T-helper 1 cell (primary cell): ENCODE measurements around the gene WDFY3.

Source experiments
- DNase-seq, 5 donors: peaks; one replicate each; pipeline ENCODE4 v3.0.0-alpha.2; 2012 to 2020

The WDFY3 gene

DNA sequence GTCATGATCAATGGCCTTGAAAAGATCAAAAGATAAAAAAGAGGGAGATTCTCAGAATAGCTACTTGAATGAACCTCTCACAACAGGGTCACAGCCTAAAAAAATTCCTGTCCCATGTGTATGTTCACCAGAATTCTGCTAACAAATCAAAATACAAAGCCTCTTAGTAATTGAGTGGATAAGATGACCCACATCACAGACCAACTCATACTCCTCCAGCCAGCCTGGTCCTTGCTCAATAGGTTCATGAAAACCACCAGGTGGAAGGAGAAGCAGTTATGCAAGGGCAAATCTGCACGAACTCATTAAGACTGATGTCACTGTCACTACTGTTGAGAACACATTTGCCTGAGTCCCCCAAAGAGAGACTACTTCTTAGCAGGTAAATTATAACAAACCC, 21.5 kb downstream of the WDFY3 start:
- no peak for DNase-seq

DNA sequence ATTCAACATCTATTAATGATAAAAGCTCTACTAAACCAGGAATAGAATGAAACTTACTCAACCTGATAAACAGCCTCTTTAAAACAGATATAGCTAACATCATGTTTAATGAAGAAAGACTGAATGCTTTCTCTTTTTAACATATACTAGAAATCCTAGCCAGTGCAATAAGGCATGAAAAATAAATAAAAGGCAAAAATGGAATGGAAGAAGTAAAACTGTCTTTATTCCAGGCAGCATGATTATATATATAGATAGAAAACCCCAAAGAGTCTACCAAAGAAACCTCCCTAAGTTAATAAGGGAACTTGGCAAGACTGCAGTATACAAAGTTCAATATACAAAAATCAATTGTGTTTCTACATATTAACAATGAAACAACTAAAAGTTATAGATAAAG, 25.5 kb downstream of the WDFY3 start:
- no peak for DNase-seq

DNA sequence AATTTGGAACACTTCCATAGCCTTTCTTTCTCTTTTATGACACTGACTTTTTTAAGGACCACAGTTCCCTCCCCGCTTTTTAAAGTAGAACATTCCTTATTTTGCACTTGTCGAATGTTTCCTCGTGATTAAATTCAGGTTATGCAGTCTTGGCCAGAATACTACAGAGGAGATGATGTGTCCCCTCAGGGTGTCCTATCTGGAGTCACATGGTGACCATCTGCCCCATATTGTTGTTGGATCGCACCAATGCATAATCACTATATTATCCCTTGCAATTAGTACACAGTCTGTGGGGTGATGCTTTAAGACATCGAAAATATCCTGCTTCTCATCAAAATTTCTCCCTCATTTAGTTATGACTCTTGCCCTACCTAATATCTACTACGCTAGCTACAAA, 27.4 kb downstream of the WDFY3 start:
- no peak for DNase-seq

DNA sequence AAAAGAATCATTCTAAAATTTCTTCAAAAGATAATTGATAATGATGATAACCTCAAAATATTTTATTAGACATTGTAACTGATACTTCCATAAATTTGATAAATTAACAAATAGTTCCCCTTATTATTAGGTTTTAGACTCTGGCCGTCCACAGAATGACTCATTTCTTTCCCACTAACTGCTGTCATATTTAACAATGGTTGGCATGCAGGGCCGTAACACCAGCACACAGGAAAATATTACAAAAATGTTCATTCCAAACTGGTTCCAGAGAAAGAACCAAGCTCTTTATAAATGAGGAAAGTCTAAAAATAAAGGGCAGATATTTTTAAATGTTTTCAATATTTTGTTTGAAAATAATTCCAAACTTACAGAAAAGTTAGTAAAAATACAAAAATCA, 28.2 kb downstream of the WDFY3 start:
- no peak for DNase-seq

DNA sequence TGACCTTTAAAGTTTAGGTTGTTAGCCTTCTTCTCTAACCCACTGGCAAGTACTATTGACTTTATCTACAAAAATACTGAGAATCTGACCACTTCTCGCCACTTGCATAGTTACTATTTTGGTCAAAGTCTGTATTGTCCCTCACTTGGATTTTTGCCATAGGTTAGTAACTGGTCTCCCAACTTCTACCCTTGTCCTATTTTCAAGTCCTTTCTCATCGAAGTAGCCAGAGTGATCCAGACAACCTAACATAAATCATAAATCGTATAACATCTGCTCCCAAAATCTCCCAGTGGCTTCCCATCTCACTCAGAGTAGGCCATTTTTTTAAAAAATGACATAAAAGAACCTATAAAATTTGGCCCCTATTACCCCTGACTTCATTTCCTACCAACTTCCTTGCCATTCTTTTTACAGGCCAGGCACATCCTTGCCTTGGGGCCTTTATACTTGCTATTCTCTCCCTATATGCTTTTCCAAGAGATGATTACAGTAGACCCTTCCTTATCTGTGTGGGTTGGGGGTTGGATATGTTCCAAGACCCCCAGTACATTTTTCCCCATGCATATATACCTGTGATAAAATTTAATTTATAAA, 29.0 kb downstream of the WDFY3 start:
- DNase-seq = no peak

DNA sequence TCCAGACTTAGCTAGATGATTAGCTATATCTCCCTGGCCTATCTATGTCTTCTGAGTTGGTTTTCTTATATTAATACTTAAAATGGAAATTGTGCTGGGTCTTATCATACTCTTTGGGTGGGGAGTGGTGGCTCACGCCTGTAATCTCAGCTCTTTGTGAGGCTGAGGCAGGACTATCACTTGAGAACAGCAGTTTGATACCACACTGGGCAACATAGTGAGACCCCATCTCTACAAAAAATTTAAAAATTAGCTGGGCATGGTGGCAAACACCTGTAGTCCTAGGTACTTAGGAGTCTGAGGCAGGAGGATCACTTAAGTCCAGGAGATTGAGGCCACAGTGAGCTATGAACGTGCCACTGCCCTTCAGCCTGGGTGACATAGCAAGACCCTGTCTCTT, 30.4 kb downstream of the WDFY3 start:
- no peak for DNase-seq

DNA sequence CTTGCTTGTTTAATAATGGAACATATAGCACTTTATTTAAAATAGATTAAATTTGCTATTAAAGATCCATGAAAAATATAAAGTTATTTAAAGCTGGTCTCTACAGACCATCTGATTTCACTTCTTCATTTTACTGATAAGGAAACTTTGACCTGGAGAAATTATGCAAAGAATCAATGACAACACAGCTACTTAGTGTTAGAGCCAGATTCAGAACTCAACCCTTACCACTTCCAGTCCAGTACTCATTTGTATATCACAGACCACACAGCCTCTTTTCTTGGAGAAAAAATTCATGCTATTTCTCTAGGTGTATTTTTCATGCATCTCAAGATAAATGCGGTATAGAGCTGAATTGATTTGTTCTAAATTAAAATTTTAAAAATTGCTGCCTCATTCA, 34.0 kb downstream of the WDFY3 start:
- no peak for DNase-seq

DNA sequence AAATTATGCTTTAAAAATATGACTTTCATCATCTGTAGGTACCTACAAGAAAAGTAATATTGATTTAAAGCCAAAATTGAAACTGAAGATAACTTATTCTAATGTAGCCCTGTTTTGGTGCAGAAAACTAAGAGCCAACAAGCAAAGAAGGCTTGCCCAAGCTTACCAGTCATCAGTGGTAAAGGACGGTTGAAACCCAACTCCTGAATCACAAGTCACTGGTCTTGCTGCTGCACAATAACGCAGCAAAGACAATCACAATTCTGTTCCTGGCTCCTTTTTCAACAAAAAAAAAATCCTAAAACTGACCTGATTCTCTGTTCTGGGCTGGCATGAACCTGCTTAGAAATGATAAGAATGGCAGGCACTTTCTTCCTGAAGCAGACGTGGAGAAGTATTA, 34.5 kb downstream of the WDFY3 start:
- no peak for DNase-seq

DNA sequence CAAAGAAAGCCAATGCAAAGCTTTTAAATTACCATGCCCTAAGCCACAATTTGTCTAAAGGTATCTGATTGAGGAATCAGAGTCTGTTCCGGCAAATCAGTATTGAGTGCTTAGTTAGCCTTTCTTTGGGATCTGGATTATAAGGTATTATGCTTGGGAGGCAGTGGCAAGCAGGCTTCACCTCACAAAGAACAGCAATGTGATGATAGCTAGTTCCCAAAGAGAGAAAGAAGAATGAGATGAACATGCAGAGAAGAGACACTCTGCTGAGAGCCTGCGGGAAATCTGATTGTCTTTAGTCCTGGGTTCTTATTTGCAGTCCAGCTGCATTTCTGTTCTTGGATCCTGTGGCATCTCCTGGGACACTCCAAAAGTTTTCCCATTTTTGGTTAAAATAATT, 35.2 kb downstream of the WDFY3 start:
- DNase-seq = no peak

DNA sequence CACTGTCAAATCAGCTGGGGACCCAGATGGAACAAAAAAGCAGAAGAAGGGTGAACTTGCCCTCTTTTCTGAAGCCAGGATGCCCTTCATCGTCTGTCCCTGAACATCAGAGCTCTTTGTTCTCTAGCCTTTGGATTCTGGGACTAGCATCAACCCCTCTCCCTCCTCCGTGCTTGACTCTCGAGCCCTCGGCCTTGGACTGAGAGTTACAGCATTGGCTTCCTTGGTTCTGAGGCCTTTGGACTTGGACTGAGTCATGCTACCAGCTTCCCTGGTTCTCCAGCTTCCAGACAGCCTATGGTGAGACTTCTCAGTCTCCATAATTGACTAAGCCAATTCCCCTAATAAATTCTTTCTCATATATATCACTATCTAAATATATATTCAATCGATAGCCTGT, 38.4 kb downstream of the WDFY3 start:
- no peak for DNase-seq

DNA sequence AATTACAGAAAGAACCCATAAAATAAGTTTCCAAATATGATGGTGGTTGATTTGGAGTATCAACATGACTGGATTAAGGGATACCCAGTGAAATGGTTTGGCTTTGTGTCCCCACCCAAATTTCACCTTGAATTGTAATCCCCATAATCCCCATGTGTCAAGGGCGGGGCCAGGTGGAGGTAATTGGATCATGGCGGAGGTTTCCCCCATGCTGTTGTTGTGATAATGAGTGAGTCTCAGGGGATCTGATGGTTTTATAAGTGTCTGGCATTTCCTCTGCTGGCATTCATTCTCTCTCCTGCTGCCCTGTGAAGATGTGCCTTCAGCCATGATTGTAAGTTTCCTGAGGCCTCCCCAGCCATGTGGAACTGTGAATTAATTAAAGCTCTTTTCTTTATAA, 39.1 kb downstream of the WDFY3 start:
- no peak for DNase-seq

DNA sequence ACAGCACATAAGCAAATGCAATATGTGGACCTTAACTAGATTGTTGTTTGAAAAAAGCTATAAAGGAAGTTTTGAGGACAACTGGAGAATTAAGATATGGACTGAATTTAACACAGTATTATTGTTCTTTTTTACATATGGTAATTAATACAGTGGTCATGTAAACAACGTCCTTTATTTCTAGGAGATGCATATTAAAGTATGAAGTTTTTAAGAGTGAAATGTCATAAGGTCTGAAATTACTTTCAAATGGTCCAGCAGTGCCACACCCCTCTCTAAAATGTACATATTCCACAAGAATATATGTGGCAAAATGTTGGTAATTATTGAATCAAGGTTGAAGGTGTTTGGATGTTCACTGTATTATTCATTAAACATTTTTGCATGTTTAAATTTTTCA, 40.9 kb downstream of the WDFY3 start:
- DNase-seq = no peak

DNA sequence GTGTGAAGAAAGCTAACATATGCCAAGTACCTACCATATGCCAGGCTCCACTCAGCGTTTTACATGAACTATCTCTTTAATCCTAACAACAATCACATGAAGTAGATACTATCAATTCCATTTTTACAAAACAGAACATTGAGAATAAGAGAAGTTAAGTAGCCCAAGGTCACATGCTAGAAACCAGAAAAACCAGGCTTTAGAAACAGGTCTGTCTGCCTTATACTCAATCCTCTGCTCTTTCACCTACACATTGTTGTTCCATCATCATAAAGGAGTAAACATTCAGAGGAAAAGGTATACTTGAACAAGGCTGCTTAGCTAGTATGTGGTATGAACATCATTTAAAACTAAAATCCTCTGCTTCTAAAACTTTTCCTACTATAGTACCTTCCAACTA, 42.1 kb downstream of the WDFY3 start:
- no peak for DNase-seq

DNA sequence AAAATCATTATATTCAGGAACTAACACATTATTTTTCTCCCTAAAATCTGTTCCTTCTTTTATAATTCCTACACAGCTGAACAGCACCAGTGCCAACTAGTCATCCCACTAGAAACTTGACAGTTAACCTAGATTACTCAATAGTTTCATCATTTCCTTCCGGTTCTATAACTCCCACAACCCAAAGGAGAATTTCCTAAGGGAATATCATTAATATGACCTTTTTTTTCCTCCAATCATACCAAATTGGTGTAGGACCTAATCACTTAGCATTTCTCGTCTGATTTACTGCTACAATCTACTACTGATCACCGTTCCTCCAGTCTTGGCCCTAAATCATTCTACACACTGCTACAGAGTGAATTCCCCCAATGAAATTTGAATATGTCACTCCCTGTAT, 45.9 kb downstream of the WDFY3 start:
- DNase-seq = no peak

DNA sequence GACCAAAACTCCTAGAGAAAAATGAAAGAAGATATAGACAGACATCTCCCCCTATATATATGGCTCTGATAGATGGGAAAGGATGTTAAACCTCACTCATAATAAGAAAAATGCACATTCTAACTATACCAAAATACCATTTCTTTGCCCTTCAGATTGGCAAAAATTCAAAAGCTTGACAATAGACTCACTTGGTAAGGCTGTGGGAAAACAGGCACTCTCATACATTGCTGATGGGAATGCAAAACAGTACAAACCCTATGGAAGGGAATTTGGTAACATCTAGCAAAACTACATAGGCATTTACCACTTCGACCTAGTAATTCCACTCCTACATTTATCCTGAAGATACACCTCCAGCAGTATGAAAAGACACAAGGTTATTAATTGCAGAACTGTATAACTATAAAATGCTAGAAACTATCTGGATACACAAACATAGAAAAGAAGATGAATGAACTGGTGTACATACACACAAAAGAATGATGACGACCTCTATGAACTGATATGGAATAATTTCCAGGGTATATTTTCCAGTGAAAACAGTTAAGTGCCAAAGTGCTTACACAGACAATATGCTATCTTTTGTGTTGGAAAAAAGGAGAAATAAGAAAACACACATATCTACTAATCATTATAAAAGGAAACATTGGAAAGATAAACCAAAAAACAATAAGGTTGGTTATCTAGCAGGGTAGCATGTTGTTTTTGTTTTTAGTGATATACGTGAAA, 48.5 kb downstream of the WDFY3 start:
- no peak for DNase-seq

DNA sequence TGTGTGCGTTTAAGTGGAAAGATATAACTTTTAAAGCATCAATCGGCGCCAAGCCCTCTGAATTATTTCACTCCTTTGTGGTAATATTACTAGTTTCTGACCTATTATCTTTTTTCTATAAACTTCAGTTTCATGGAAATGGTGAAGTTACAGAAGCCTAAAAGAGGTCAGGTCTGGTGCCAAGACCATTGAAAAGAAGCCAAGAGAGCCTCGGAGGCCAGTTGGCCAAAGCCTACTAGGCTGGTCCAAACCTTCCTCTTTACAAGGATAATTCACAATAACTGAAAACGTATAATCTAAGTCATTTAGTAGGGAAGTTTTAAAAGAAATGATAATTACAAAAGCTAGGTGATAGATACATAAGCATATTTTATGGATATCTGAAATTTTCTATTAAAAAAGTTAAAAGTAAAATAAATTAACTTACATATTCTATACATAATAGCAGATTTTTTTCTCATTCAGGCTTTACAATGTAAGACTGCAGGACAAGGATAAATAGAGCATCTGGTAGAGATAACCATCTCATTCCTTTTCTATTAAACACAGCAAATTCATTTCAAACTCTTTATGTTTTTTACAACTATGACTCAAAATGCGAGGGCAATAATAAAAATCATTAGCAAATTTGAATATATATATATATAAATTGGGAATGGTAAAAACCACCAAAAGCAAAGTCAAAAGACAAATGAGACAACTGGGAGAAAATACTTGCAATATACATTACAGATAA, 49.2 kb downstream of the WDFY3 start:
- no peak for DNase-seq

DNA sequence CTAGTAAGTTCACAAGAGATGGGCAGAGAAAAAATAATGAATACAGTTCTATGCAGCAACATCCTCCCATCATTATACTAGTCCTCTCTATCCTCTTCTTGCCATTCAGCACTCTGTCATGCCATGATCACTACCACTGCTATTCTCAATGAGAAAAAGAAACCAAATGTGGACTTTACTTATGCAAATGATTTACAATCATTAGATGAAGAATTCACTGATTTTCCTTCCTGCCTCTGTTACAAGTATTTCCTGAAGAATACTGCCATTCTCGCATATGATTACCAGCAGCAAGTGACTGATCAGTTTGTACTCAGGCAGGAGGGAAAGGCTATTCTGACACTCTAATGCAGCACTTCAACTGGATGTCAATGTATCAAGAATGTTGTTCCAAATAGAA, 50.3 kb downstream of the WDFY3 start:
- no peak for DNase-seq

DNA sequence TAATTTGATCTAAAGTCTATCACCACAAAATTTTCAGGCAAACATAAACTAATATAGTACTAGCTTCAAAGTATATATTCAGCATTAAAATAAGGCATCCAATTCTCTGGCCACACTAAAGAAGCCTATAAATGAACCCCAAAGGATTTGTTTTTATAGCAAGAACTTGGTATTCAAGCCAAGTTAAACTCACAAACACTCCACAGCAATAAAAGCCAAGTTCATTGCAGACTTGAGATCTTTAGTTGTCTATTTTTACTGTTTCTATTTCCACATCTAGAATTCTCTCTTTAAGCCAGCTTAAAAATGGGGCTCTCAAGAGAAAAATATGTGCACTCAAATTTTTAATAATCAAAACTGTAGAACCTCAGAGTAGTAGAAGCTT, 51.1 kb downstream of the WDFY3 start:
- no peak for DNase-seq

DNA sequence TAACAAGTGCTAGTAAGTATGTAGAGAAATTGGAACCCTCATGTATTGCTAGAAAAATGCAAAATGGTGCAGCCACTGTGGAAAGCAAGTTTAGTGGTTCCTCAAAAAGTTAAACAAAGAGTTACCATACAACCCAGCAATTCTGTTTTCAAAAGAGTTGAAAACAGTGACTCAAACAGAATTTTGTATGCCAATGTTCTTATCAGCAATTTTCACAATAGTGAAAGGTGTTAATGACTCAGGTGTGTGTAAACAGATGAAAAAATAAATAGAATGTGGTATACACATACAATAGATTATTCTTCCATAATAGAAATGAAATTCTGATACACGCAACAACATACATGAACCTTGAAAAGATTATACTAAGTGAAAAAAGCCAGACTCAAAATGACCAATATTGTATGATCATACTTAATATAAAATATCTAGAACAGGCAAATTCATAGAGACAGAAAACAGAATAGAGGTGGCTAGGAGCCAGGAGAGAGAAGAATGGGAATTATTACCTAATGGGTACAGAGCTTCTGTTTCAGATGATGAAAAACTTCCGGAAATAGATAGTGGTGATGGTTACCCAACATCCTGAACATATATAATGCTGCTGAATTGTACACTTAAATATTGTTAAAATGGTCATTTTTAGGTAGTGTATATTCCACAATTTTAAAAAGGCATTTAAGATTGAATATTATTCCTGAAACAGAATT, 51.6 kb downstream of the WDFY3 start:
- no peak for DNase-seq

DNA sequence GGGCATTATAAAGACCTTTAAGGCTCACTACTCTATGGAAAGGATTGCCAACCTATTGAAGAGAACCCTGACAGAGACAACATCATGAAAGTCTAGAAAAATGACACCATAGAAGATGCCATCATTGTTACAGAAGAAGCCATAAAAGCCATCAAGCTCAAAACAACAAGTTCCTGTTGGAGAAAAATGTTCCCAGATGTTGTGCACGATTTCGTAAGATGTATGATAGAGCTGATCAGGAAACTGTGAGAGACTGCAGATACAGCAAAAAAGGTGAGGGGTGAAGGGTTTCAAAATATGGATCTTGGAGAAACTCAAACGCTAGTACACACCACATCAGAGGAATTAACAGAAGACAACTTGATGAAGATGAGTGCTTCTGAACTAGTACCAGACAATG, 53.3 kb downstream of the WDFY3 start:
- DNase-seq = no peak

DNA sequence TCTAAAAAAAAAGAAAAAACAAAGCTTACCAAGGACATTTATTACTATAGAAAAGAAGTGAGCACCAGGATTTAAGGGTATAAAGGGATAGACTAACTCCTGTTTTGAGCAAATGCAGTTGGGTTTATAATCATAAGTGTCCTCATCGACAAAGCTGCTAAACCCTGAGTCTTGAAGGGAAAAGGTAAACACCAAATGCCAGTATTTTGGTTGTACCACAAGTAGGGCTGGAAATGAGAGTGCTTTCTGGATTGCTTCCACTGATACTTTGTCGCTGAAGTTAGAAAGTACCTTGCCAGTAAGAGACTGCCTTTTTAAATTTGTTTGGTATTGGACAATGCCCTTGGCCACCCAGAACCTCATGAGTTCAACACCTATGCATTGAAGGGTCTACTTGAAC, 53.7 kb downstream of the WDFY3 start:
- no peak for DNase-seq

DNA sequence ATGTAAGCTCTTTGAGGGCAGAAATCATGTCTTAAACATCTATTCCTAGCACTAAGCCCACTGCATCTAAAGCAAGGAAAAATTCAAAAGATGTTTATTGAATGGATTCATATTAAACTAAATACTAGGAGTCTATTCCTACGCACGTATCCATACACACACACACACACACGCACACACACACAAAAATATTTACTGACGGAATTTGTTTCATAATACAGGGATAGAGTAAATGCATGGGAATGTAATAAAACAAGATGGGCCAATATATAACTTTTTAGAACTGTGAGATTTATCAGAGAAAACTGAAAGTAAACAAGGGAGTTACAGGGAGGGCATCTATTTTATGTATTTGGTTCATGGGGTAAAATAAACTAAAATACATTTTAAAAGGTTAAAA, 57.6 kb downstream of the WDFY3 start:
- DNase-seq = no peak

DNA sequence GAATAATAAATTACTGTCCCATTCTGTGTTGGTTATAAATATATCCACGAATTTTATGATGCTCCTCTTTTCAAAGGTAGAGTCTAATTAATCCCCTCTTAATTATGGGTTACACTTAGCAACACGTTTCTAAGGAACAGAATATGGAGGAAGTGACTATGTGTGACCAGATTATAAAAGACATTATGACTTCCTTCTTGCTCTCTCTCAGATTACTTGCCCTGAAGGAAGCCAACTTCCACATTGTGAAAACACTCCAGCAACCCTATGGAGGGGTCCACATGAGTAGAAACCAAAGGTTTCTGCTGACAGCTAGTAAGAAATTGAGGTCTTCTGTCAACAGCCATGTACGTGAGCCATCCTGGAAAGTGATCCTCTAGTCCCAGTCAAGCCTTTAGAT, 59.3 kb downstream of the WDFY3 start:
- DNase-seq = no peak

DNA sequence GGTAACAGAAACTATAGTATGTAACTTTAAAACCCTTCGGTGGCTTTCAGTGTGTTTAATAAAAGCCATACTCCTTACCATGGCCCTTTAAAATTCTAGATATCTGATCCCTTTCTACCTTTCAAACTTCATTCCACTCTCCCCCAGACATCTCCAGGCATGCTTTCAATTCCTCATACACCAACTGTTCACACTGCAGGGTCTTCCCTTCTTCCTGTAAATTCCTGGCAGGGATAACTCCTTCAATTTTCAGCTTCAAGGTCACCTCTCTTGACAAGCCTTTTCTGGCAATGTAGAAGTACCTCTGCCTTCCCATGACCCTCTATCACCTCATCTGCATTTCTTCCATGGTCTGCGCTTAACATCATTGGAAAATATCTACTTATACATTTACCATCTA, 60.8 kb downstream of the WDFY3 start:
- no peak for DNase-seq
